Activated naive CD8-positive, alpha-beta T cell (primary cell): ENCODE results near the gene PRKG2.
"Not testable (repeated sequence)": the region's sequence is repeated elsewhere in the genome, so short reads cannot be mapped to it uniquely, and the experiment has no call there.

ENCODE experiments used
- H3K27ac Mint-ChIP-seq: one replicate; pipeline ENCODE4 v1.8.0; 2021; ENCODE audit warnings: mixed read lengths
- H3K27me3 Mint-ChIP-seq: one replicate; pipeline ENCODE4 v1.8.0; 2021; ENCODE audit warnings: mixed read lengths
- H3K36me3 Mint-ChIP-seq: one replicate; pipeline ENCODE4 v1.8.0; 2021; ENCODE audit warnings: mixed read lengths
- H3K4me1 Mint-ChIP-seq: one replicate; pipeline ENCODE4 v1.8.0; 2021; ENCODE audit warnings: low read depth, mixed read lengths
- H3K4me3 Mint-ChIP-seq: one replicate; pipeline ENCODE4 v1.8.0; 2021; ENCODE audit warnings: mild to moderate bottlenecking, mixed read lengths
- H3K9me3 Mint-ChIP-seq: one replicate; pipeline ENCODE4 v1.8.0; 2021; ENCODE audit warnings: low read depth, mixed read lengths

Gene PRKG2

GRCh38 chr4:81225252-81225651 is 10.2 kb upstream of the PRKG2 start:
- H3K4me3 Mint-ChIP-seq, result no peak overlapping the region
- no peaks in the 10 kb centered on the region for H3K4me1 Mint-ChIP-seq
- no peak overlapping the region for H3K27ac Mint-ChIP-seq

GRCh38 chr4:81222082-81222472 is 7.1 kb upstream of the PRKG2 start:
- H3K9me3 Mint-ChIP-seq, H3K4me1 Mint-ChIP-seq, H3K27ac Mint-ChIP-seq, H3K4me3 Mint-ChIP-seq, H3K36me3 Mint-ChIP-seq: not testable (repeated sequence)
- peaks cover 29% of the 10 kb centered on the region for H3K27me3 Mint-ChIP-seq

More at GRCh38 chr4:81225252-81225651, 10.2 kb upstream of the PRKG2 start:
- Mint-ChIP-seq H3K27me3 (peaks cover 12% of the 10 kb centered on the region), H3K9me3 (peaks cover 1% of the 10 kb centered on the region), H3K36me3 (peaks cover under 1% of the 10 kb centered on the region)

GRCh38 chr4:81221303-81222081 is 6.5 kb upstream of the PRKG2 start:
- Mint-ChIP-seq H3K9me3 (no peaks in the 10 kb centered on the region), H3K4me1 (no peaks in the 10 kb centered on the region), H3K27ac (no peak overlapping the region), H3K36me3 (peaks cover 2% of the 10 kb centered on the region), H3K27me3 (peaks cover 30% of the 10 kb centered on the region), H3K4me3 (no peak overlapping the region)

- H3K27ac Mint-ChIP-seq, result no peak overlapping the region
- H3K4me1 Mint-ChIP-seq, result peaks cover 6% of the 10 kb centered on the region
- H3K9me3 Mint-ChIP-seq, result no peaks in the 10 kb centered on the region
- peaks cover 38% of the 10 kb centered on the region for H3K27me3 Mint-ChIP-seq
- peaks cover 2% of the 10 kb centered on the region for H3K36me3 Mint-ChIP-seq
- H3K4me3 Mint-ChIP-seq, result no peak overlapping the region
These were observed 5.2 kb upstream of the PRKG2 start for GRCh38 chr4:81220271-81220670.

DNA sequence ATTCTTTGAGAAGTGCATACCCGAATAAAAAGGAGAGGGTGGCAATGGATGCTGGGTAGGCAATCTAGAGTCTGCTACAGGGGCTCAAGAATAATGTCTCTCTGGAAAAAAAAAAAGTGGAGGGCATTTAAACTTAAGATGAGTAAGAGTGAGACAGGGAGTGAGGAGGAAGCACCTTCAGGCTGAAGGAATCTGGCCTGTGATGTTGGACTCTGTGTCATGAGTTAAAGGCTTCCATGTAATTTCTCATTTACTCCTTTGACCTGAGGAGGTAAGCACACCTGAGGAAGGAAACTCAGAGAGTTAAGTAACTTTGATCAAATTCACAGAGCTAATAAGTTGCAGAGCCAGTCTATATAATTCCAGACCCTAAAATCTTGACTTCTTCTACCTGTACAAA is 3.2 kb upstream of the PRKG2 start:
- Mint-ChIP-seq H3K27ac (no peak overlapping the region), H3K27me3 (peaks cover 42% of the 10 kb centered on the region), H3K4me1 (peaks cover 11% of the 10 kb centered on the region), H3K36me3 (peaks cover 2% of the 10 kb centered on the region), H3K9me3 (no peaks in the 10 kb centered on the region), H3K4me3 (no peak overlapping the region)

GRCh38 chr4:81217779-81218178 is 2.8 kb upstream of the PRKG2 start:
- H3K9me3 Mint-ChIP-seq, result no peaks in the 10 kb centered on the region
- H3K27ac Mint-ChIP-seq, result no peak overlapping the region
- H3K4me3 Mint-ChIP-seq, result no peak overlapping the region
- H3K27me3 Mint-ChIP-seq, result peaks cover 42% of the 10 kb centered on the region
- H3K4me1 Mint-ChIP-seq, result peaks cover 11% of the 10 kb centered on the region
- H3K36me3 Mint-ChIP-seq, result peaks cover 2% of the 10 kb centered on the region

DNA sequence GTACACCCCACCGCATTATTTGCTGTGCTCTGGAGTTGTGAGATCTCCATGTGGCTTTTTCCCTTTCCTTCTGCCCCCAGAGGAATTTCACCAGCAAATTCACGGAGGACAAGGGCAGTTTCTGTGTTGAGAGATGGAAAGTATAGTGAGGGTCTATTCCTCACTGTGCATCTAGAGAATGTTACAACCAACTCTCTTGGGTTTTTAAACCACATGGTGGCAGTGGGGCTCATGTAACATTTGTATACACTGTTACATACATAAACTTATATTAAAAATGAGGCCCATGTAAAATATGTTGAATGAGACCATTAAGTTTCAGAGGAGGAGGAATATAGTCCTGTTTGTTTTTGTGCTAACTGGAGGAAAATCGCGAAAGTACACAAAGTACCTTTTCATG is 909 bp upstream of the PRKG2 start:
- Mint-ChIP-seq H3K9me3 (no peaks in the 10 kb centered on the region), H3K36me3 (peaks cover 2% of the 10 kb centered on the region), H3K4me1 (peaks cover 11% of the 10 kb centered on the region), H3K27me3 (peaks cover 43% of the 10 kb centered on the region), H3K4me3 (peak overlapping the region; percentile 71), H3K27ac (no peak overlapping the region)

- Mint-ChIP-seq H3K27ac (no peak overlapping the region), H3K36me3 (no peaks in the 10 kb centered on the region), H3K4me1 (peaks cover 11% of the 10 kb centered on the region), H3K9me3 (no peaks in the 10 kb centered on the region), H3K27me3 (peaks cover 38% of the 10 kb centered on the region), H3K4me3 (peak overlapping the region; percentile 75)
These were observed 710 bp downstream of the PRKG2 start for GRCh38 chr4:81214144-81214880.

- no peaks in the 10 kb centered on the region for H3K9me3 Mint-ChIP-seq
- H3K27me3 Mint-ChIP-seq, result peaks cover 35% of the 10 kb centered on the region
- H3K4me3 Mint-ChIP-seq, result no peak overlapping the region
- H3K4me1 Mint-ChIP-seq, result peaks cover 11% of the 10 kb centered on the region
- no peaks in the 10 kb centered on the region for H3K36me3 Mint-ChIP-seq
- H3K27ac Mint-ChIP-seq, result no peak overlapping the region
These were observed 1.4 kb downstream of the PRKG2 start for GRCh38 chr4:81213671-81214070.

DNA sequence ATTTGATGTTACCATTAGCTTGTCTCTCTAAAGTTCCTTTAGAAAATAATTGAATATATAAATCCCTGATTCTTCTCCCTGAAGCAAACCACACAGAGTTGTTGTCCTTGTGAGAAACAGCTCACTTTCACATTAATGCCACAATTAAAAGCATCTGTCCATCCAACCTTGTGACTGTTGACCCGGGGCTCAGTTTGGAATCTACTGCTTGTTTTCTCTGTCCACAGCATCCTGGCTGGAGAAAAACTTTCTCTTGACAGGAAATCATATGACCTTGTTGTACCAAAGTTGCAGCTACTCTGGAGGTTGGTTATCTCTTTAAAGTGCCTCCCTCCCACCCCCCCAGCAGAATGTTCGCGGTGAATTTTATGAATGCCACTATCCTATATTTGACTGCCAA is 3.1 kb downstream of the PRKG2 start:
- Mint-ChIP-seq H3K9me3 (no peaks in the 10 kb centered on the region), H3K36me3 (no peaks in the 10 kb centered on the region), H3K27me3 (peaks cover 38% of the 10 kb centered on the region)

DNA sequence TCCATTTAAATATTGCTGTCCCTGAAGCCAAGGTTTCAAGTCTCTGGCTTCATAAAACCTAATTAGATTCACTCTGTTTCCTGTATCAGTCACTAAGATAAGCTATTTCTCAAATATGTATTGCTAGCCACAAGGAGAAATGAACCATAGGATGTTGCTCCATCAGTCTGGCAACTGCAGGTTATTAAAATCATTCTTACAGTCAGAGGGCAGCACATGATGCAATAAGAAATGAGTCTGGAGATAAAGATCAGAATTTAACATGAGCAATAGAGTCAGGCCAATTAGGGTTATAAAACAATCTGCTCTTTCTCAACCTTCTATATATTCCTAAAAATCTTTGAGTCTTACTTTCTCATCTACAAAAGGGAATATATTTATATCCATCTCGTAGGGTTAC is 7.2 kb downstream of the PRKG2 start:
- Mint-ChIP-seq H3K27me3 (peaks cover 31% of the 10 kb centered on the region), H3K4me3 (no peak overlapping the region), H3K27ac (no peak overlapping the region), H3K9me3 (no peaks in the 10 kb centered on the region), H3K4me1 (no peaks in the 10 kb centered on the region), H3K36me3 (no peaks in the 10 kb centered on the region)

More for the DNA sequence above, 3.1 kb downstream of the PRKG2 start:
- Mint-ChIP-seq H3K27ac (no peak overlapping the region), H3K4me3 (no peak overlapping the region), H3K4me1 (peaks cover 11% of the 10 kb centered on the region)

GRCh38 chr4:81205302-81205701 is 9.7 kb downstream of the PRKG2 start:
- Mint-ChIP-seq H3K27me3 (peaks cover 25% of the 10 kb centered on the region), H3K27ac (no peak overlapping the region), H3K4me3 (no peak overlapping the region)

GRCh38 chr4:81204571-81204970 is 10.5 kb downstream of the PRKG2 start:
- Mint-ChIP-seq H3K9me3 (no peaks in the 10 kb centered on the region), H3K27ac (no peak overlapping the region), H3K4me1 (no peaks in the 10 kb centered on the region), H3K4me3 (no peak overlapping the region), H3K27me3 (peaks cover 20% of the 10 kb centered on the region), H3K36me3 (no peaks in the 10 kb centered on the region)

More at GRCh38 chr4:81205302-81205701, 9.7 kb downstream of the PRKG2 start:
- Mint-ChIP-seq H3K9me3 (no peaks in the 10 kb centered on the region), H3K36me3 (no peaks in the 10 kb centered on the region), H3K4me1 (no peaks in the 10 kb centered on the region)

- H3K27ac Mint-ChIP-seq, result no peak overlapping the region
- H3K27me3 Mint-ChIP-seq, result peaks cover 3% of the 10 kb centered on the region
- no peak overlapping the region for H3K4me3 Mint-ChIP-seq
- H3K9me3 Mint-ChIP-seq, result no peaks in the 10 kb centered on the region
- no peaks in the 10 kb centered on the region for H3K36me3 Mint-ChIP-seq
- H3K4me1 Mint-ChIP-seq, result no peaks in the 10 kb centered on the region
These were observed 15.2 kb downstream of the PRKG2 start for GRCh38 chr4:81199831-81200230.

- no peaks in the 10 kb centered on the region for H3K9me3 Mint-ChIP-seq
- peaks cover 3% of the 10 kb centered on the region for H3K27me3 Mint-ChIP-seq
- no peak overlapping the region for H3K4me3 Mint-ChIP-seq
- no peaks in the 10 kb centered on the region for H3K36me3 Mint-ChIP-seq
- H3K27ac Mint-ChIP-seq, result no peak overlapping the region
- H3K4me1 Mint-ChIP-seq, result no peaks in the 10 kb centered on the region
These were observed 16.4 kb downstream of the PRKG2 start for GRCh38 chr4:81198609-81199008.
